Sigmoid colon (tissue), 4 donors: ENCODE data around the gene VHLL.

Experiments
- EP300 ChIP-seq, 4 donors: sonication (generic); formaldehyde crosslinking; IDR thresholded peaks; one replicate each; pipeline ENCODE4 v1.6.1; 2017; ENCODE audit warnings: antibody characterized with exemption in 4 of 4
- TF ChIP-seq, protein P1 (sequence below), 4 experiments: fragments of 450-650 bp in 3 of 4; fragments of 200-600 bp in 1 of 4; IDR thresholded peaks; one replicate each; pipeline ENCODE4 v1.5.1; 2016 to 2019; ENCODE audit warnings: antibody characterized with exemption in 4 of 4, mild to moderate bottlenecking in 3 of 4, moderate library complexity in 2 of 4

DNA sequence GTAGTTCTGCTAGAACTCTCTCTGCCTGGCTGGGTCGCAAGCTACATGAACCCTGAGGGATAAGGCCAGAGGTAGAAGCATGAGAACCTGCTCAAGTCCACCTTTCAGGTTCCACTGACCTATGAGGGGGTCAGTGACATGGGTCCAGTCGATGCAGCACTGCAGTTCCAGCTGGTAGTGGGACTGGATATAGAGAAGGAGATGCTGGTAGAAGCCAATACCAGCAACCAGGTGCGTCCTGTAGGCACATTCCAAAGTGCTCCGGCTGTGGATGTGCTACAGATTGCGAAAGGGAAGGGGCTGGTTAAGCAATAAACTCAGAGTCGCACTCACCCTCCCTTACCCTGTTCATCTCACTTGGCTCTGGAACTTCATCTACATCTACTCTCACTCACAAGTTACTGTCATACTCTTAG lies 22.1 kb downstream of the VHLL start:
- TF ChIP-seq, protein P1, sequence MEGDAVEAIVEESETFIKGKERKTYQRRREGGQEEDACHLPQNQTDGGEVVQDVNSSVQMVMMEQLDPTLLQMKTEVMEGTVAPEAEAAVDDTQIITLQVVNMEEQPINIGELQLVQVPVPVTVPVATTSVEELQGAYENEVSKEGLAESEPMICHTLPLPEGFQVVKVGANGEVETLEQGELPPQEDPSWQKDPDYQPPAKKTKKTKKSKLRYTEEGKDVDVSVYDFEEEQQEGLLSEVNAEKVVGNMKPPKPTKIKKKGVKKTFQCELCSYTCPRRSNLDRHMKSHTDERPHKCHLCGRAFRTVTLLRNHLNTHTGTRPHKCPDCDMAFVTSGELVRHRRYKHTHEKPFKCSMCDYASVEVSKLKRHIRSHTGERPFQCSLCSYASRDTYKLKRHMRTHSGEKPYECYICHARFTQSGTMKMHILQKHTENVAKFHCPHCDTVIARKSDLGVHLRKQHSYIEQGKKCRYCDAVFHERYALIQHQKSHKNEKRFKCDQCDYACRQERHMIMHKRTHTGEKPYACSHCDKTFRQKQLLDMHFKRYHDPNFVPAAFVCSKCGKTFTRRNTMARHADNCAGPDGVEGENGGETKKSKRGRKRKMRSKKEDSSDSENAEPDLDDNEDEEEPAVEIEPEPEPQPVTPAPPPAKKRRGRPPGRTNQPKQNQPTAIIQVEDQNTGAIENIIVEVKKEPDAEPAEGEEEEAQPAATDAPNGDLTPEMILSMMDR (IDR thresholded peaks at IDR 0.05), result no peak
- no peak for TF ChIP-seq EP300 (IDR thresholded peaks at IDR 0.05)
